AG09309 (cell line): ENCODE results near the gene MBD3L5.
"Not testable (repeated sequence)": the region's sequence is repeated elsewhere in the genome, so short reads cannot be mapped to it uniquely, and the experiment has no call there.

Experiments used
- DNase-seq: peaks from one replicate; pipeline ENCODE4 v3.0.0-alpha.2; 2010; ENCODE audit warnings: low read depth
- H3K4me3 ChIP-seq: 2 replicates; pipeline ENCODE4 v1.5.1; 2011; ENCODE audit warnings: mild to moderate bottlenecking, low read depth, low read length, moderate library complexity; ENCODE audit not compliant: control insufficient read depth
- TF ChIP-seq, protein P1 (sequence below): IDR thresholded peaks from 2 replicates; pipeline ENCODE4 v1.5.1; 2011; ENCODE audit warnings: mild to moderate bottlenecking, low read depth, low read length, inconsistent platforms; ENCODE audit not compliant: insufficient read depth, control insufficient read depth; ENCODE audit errors: missing control alignments

MBD3L5 gene

DNA sequence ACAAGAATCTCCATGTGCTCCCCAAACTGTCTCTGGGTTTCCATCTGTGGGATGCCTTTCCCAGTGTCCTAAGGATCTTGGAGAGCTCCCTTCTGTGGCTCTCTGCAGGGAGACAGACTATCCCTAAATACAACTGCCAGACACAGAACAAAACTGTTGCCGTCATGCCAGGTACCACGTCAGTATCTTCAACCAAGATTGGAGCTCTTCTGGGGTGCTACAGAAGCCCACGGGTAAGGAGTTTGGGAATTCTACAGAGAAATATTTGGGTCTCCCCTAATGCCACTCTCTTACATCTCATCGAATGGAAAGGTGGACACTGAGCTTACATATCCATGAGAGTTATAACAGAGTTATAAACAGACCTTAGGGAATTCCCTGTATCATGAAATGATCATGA lies 33.0 kb downstream of the MBD3L5 start:
- TF ChIP-seq, protein P1, sequence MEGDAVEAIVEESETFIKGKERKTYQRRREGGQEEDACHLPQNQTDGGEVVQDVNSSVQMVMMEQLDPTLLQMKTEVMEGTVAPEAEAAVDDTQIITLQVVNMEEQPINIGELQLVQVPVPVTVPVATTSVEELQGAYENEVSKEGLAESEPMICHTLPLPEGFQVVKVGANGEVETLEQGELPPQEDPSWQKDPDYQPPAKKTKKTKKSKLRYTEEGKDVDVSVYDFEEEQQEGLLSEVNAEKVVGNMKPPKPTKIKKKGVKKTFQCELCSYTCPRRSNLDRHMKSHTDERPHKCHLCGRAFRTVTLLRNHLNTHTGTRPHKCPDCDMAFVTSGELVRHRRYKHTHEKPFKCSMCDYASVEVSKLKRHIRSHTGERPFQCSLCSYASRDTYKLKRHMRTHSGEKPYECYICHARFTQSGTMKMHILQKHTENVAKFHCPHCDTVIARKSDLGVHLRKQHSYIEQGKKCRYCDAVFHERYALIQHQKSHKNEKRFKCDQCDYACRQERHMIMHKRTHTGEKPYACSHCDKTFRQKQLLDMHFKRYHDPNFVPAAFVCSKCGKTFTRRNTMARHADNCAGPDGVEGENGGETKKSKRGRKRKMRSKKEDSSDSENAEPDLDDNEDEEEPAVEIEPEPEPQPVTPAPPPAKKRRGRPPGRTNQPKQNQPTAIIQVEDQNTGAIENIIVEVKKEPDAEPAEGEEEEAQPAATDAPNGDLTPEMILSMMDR = no peak
- DNase-seq = no peak
- no peak overlapping the region for H3K4me3 ChIP-seq

DNA sequence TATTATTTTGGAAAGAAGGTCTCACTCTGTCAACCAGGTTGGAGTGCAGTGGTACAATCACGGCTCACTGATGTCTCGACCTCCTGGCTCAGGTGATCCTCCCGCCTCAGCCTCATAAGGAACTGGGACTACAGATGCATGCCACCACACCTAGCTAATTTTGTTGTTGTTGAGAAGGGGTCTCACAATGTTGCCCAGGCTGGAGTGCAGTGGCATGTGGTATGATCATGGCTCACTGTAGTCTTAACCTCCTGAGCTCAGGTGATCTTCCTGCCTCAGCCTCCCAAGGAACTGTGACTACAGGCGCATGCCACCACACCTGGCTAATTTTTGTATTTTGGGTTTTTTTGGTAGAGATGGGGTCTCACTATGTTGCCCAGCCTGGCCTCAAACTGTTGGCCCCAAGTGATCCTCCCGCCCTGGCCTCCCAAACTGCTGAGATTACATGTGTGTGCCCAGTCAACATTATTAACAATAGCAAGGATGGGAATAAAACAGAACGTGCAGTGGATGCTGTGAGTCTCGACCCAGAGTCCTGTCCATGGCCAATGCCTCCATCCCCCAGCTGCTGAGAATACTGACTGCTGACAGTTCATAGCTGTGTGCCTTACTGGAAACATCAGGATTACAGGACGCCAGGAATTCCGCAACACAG lies 33.5 kb downstream of the MBD3L5 start:
- no peak overlapping the region for H3K4me3 ChIP-seq
- TF ChIP-seq, protein P1 = no peak
- no peak for DNase-seq

DNA sequence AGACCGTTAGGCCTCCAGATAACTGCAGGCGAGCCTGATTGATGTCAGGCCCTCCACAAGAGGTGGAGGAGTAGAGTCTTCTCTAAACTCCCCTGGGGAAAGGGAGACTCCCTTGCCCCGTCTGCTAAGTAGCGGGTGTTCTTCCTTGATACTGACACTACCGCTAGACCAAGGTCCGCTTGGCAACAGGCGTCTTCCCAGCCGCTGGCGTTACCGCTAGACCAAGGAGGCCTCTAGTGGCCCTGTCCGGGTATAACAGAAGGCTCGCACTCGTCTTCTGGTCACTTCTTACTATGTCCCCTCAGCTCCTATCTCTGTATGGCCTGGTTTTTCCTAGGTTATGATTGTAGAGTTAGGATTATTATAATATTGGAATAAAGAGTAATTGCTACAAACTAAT lies 36.7 kb downstream of the MBD3L5 start:
- not testable (repeated sequence) for DNase-seq, H3K4me3 ChIP-seq
- TF ChIP-seq, protein P1 = peak; percentile 29

DNA sequence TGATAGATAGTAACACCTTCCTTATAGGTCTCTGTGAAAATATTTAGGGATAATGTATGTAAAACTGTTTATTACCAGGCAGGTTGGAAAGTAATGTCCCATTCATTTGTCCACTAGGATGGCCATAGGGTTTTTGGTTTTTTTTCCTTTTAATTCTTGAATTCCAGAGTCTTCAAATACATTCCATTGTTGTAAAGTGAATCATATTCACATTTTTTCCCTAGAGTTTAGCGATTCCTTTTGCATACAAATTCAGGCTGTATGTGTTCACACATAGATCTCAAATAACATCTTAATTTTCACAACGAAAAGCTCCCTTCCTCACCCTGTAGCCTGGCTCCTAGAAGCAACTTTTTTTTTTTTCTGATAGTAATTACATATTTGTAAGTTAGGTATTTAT lies 37.3 kb downstream of the MBD3L5 start:
- no peak overlapping the region for H3K4me3 ChIP-seq
- peak; percentile 18 for DNase-seq

DNA sequence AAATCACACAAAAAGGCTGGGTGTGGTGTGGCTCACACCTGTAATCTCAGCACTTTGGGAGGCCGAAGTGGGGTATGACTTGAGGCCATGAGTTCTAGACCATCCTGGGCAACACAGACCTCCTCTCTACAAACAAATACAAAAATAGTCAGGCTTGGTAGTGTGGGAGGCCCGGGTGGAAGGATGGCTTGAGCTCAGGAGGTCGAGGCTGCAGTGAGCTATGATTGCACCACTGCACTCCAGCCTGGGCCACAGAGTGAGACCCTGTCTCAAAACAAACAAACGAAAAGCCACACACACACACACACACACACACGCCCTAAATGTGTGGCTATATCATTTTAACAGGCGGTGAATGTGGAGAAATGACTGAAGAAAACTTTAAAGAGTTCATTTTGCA lies 38.2 kb downstream of the MBD3L5 start:
- TF ChIP-seq, protein P1 = no peak
- DNase-seq = no peak
- H3K4me3 ChIP-seq = 0 out of 2 replicates have a peak overlapping the region, but pooled peaks have one; percentile 9

More for the DNA sequence above, 37.3 kb downstream of the MBD3L5 start:
- TF ChIP-seq, protein P1 = no peak

DNA sequence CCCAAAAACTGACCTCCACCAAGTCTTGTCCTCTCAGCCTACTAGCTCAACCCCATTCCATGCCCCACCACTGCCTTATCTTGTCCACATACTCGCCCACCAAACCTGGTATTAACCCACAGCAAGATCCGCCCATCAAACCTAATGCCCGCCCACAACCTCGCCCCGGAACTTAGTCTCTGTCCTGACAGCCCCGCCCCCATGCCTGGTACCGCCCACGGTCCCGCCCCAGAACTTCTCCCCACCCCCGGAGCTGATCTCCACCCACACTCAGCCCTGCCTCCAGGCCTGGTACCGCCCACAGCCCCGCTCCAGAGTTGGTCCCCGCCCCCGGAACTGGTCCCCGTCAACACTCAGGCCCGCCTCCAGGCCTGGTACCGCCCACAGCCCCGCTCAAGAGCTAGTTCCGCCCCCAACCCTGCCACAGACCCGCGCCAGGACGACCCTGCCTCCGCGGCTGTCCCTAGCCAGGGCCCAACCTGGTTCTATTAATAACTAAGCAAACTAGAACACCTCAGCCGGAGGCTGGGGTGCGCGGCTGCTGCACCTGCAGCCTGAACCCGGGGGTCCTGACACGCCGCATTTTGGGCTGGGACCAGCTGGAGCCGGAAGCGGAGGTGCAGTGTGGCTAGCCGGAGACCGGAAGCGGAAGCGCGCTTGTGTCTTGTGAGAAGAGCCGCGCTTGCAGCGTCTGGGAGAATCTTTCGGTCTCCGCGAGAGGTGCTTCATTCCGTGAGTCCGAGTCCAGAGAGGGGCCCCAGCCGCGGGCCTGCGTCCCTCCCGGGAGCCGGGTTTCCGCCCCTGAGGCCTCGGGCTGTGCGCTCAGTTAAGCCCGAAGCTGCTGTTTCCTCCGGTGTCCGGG lies 38.9 kb downstream of the MBD3L5 start, which contains the start of gene ZNF557:
ZNF557 (plus strand) TSS at position 662 of the 862 bp plus-strand sequence. CDS start 5,372 bp downstream, outside the sequence.
- peak; percentile 82 for DNase-seq
- H3K4me3 ChIP-seq = peak within 1 kb of the TSS; percentile 100

More for the DNA sequence above, 38.9 kb downstream of the MBD3L5 start, which contains the start of gene ZNF557:
- TF ChIP-seq, protein P1 = no peak
